ACC112 (cell line): ENCODE measurements around the gene GRAMD4.

Experiments used
- H2AFZ ChIP-seq: fragments of 200-600 bp; sonication (generic); one replicate; pipeline ENCODE4 v1.6.0; 2017; ENCODE audit warnings: antibody characterized with exemption, low read length; ENCODE audit not compliant: unreplicated experiment
- H3K27ac ChIP-seq: fragments of 200-600 bp; sonication (generic); 2 replicates; pipeline ENCODE4 v1.5.1; 2014; ENCODE audit warnings: low read depth, mild to moderate bottlenecking, antibody characterized with exemption, low read length, moderate library complexity
- H3K27me3 ChIP-seq: fragments of 200-600 bp; sonication (generic); 2 replicates; pipeline ENCODE4 v1.6.1; 2014; ENCODE audit warnings: mild to moderate bottlenecking, antibody characterized with exemption, low read length, moderate library complexity, mixed read lengths; ENCODE audit not compliant: insufficient read depth
- H3K36me3 ChIP-seq: fragments of 200-600 bp; sonication (generic); 2 replicates; pipeline ENCODE4 v1.6.1; 2016; ENCODE audit warnings: mild to moderate bottlenecking, antibody characterized with exemption, low read length, moderate library complexity, mixed read lengths; ENCODE audit not compliant: insufficient read depth
- H3K4me1 ChIP-seq: fragments of 200-600 bp; sonication (generic); one replicate; pipeline ENCODE4 v1.6.1; 2016; ENCODE audit warnings: low read length, mixed read lengths; ENCODE audit not compliant: insufficient read depth, unreplicated experiment, control insufficient read depth
- H3K4me3 ChIP-seq: fragments of 200-600 bp; sonication (generic); 2 replicates; pipeline ENCODE4 v1.5.1; 2014; ENCODE audit warnings: mild to moderate bottlenecking, low read depth, low read length
- H3K79me2 ChIP-seq: fragments of 200-600 bp; sonication (generic); one replicate; pipeline ENCODE4 v1.6.0; 2016; ENCODE audit warnings: low read length; ENCODE audit not compliant: control insufficient read depth, unreplicated experiment, insufficient read depth

Gene GRAMD4

GRCh38 chr22:46625113-46625842 is 5.1 kb downstream of the GRAMD4 start:
- H3K27ac ChIP-seq = no peak overlapping the region

GRCh38 chr22:46625843-46626349 is 5.7 kb downstream of the GRAMD4 start:
- H3K27ac ChIP-seq = no peak overlapping the region
- H3K36me3 ChIP-seq = no peaks in the 10 kb centered on the region
- no peak overlapping the region for H2AFZ ChIP-seq

More at GRCh38 chr22:46625113-46625842, 5.1 kb downstream of the GRAMD4 start:
- Histone ChIP-seq H3K4me1 (no peaks in the 10 kb centered on the region), H2AFZ (no peak overlapping the region), H3K36me3 (no peaks in the 10 kb centered on the region), H3K4me3 (no peak overlapping the region), H3K27me3 (no peaks in the 10 kb centered on the region), H3K79me2 (no peaks in the 10 kb centered on the region)

GRCh38 chr22:46626356-46626755 is 6.2 kb downstream of the GRAMD4 start:
- Histone ChIP-seq H3K27me3 (no peaks in the 10 kb centered on the region), H3K36me3 (no peaks in the 10 kb centered on the region), H2AFZ (no peak overlapping the region), H3K27ac (no peak overlapping the region), H3K4me3 (no peak overlapping the region), H3K79me2 (no peaks in the 10 kb centered on the region), H3K4me1 (no peaks in the 10 kb centered on the region)

More at GRCh38 chr22:46625843-46626349, 5.7 kb downstream of the GRAMD4 start:
- Histone ChIP-seq H3K27me3 (no peaks in the 10 kb centered on the region), H3K4me3 (no peak overlapping the region), H3K79me2 (no peaks in the 10 kb centered on the region), H3K4me1 (no peaks in the 10 kb centered on the region)

GRCh38 chr22:46626911-46627805 is 7.0 kb downstream of the GRAMD4 start:
- H3K27ac ChIP-seq = no peak overlapping the region
- no peaks in the 10 kb centered on the region for H3K4me1 ChIP-seq
- H2AFZ ChIP-seq = no peak overlapping the region
- H3K79me2 ChIP-seq = no peaks in the 10 kb centered on the region
- no peaks in the 10 kb centered on the region for H3K36me3 ChIP-seq
- H3K27me3 ChIP-seq = no peaks in the 10 kb centered on the region
- H3K4me3 ChIP-seq = no peak overlapping the region

GRCh38 chr22:46627806-46628482 is 7.8 kb downstream of the GRAMD4 start:
- Histone ChIP-seq H3K36me3 (no peaks in the 10 kb centered on the region), H3K27ac (no peak overlapping the region), H3K4me1 (no peaks in the 10 kb centered on the region), H3K4me3 (no peak overlapping the region), H3K79me2 (no peaks in the 10 kb centered on the region), H3K27me3 (no peaks in the 10 kb centered on the region), H2AFZ (no peak overlapping the region)

- Histone ChIP-seq H3K4me3 (no peak overlapping the region), H2AFZ (no peak overlapping the region), H3K79me2 (no peaks in the 10 kb centered on the region), H3K27me3 (no peaks in the 10 kb centered on the region), H3K27ac (no peak overlapping the region), H3K4me1 (no peaks in the 10 kb centered on the region), H3K36me3 (no peaks in the 10 kb centered on the region)
Measured at GRCh38 chr22:46628756-46629155, 8.6 kb downstream of the GRAMD4 start.

GRCh38 chr22:46629291-46629690 is 9.1 kb downstream of the GRAMD4 start:
- no peaks in the 10 kb centered on the region for H3K79me2 ChIP-seq
- no peaks in the 10 kb centered on the region for H3K36me3 ChIP-seq
- no peak overlapping the region for H3K27ac ChIP-seq
- no peaks in the 10 kb centered on the region for H3K4me1 ChIP-seq
- no peak overlapping the region for H3K4me3 ChIP-seq
- no peaks in the 10 kb centered on the region for H3K27me3 ChIP-seq
- H2AFZ ChIP-seq = no peak overlapping the region

- Histone ChIP-seq H2AFZ (no peak overlapping the region), H3K79me2 (no peaks in the 10 kb centered on the region), H3K27me3 (no peaks in the 10 kb centered on the region), H3K27ac (no peak overlapping the region), H3K4me1 (no peaks in the 10 kb centered on the region), H3K36me3 (no peaks in the 10 kb centered on the region), H3K4me3 (no peak overlapping the region)
Measured at GRCh38 chr22:46631113-46631512, 10.9 kb downstream of the GRAMD4 start.

GRCh38 chr22:46632646-46633249 is 12.6 kb downstream of the GRAMD4 start:
- Histone ChIP-seq H3K27me3 (no peaks in the 10 kb centered on the region), H3K79me2 (no peaks in the 10 kb centered on the region), H3K4me1 (no peaks in the 10 kb centered on the region), H3K36me3 (no peaks in the 10 kb centered on the region), H3K27ac (no peak overlapping the region), H3K4me3 (no peak overlapping the region), H2AFZ (no peak overlapping the region)

GRCh38 chr22:46633334-46633890 is 13.2 kb downstream of the GRAMD4 start:
- H2AFZ ChIP-seq = no peak overlapping the region
- no peaks in the 10 kb centered on the region for H3K4me1 ChIP-seq
- H3K27ac ChIP-seq = no peak overlapping the region
- no peaks in the 10 kb centered on the region for H3K79me2 ChIP-seq
- H3K4me3 ChIP-seq = no peak overlapping the region
- H3K36me3 ChIP-seq = no peaks in the 10 kb centered on the region
- H3K27me3 ChIP-seq = no peaks in the 10 kb centered on the region
